ENCODE results near the gene ZBED6. TPM values are rescaled to one million over a fixed set of nuclear protein-coding genes. Genes with fewer than 3 reads are reported as not detected.

ZBED6 gene
- total and polyA plus RNA-seq, 2 of the 4 experiments (the other 2 are of a cell fraction), result 3.8 to 26.2 TPM

- Histone ChIP-seq H3K27ac (ENCODE audit: insufficient read depth, low read length) (no peak overlapping the region), H2BK20ac (ENCODE audit: low read depth, low read length) (no peak overlapping the region), H2AK5ac (ENCODE audit: low read depth, low read length) (no peak overlapping the region), H3K14ac (replicated peaks; ENCODE audit: low read depth, low read length) (no peak overlapping the region), H3K36me3 (ENCODE audit: control insufficient read depth, insufficient read depth, low read length) (no peaks in the 10 kb centered on the region), H3K9ac (ENCODE audit: low read depth, low read length) (no peak overlapping the region), H3K4me2 (ENCODE audit: low read depth, low read length) (no peak overlapping the region), H3K4ac (ENCODE audit: low read depth, low read length) (no peak overlapping the region), H3K4me3 (ENCODE audit: insufficient read depth, low read depth, low read length) (no peak overlapping the region), H3K9me3 (ENCODE audit: control insufficient read depth, insufficient read depth, low read length) (no peaks in the 10 kb centered on the region), H3K23ac (ENCODE audit: low read depth, low read length) (no peak overlapping the region), H3K79me1 (ENCODE audit: low read depth in 1 of 2, low read length in 2 of 2) (no peaks in the 10 kb centered on the region), H2BK120ac (ENCODE audit: low read depth, low read length) (no peak overlapping the region), H4K5ac (ENCODE audit: low read depth, low read length) (no peak overlapping the region), H2AFZ (replicated peaks; ENCODE audit: low read length, poor library complexity) (no peak overlapping the region), H4K20me1 (ENCODE audit: insufficient read depth, low read length) (no peaks in the 10 kb centered on the region), H2BK15ac (ENCODE audit: low read depth, low read length) (no peak overlapping the region), H2BK5ac (ENCODE audit: low read depth, low read length, poor library complexity, severe bottlenecking) (no peak overlapping the region), H2AK9ac (replicated peaks; ENCODE audit: low read depth, low read length, poor library complexity) (no peak overlapping the region), H3K56ac (ENCODE audit: extremely low read depth, insufficient read depth, low read length) (no peak overlapping the region), H3K4me1 (ENCODE audit: control insufficient read depth, insufficient read depth, low read length) (no peaks in the 10 kb centered on the region), H3K27me3 (ENCODE audit: control insufficient read depth, insufficient read depth, low read length) (peaks cover 1% of the 10 kb centered on the region; the same call in 1 of the 2 replicates), H4K8ac (ENCODE audit: low read depth in 2 of 2, low read length in 2 of 2) (no peak overlapping the region), H3K9me1 (ENCODE audit: insufficient read depth, low read length) (no peaks in the 10 kb centered on the region), H3K18ac (ENCODE audit: low read depth, low read length) (no peak overlapping the region), H4K91ac (ENCODE audit: insufficient read depth, low read depth, low read length) (no peak overlapping the region)
- ATAC-seq (ENCODE audit: low read depth) (no peak), DNase-seq (no peak)
- in situ Hi-C loops (cut with MboI; ENCODE audit: low sequenced_read_pairs) (no loop called here), intact Hi-C loops (cut with micrococcal nuclease) (no loop called here), dilution Hi-C loops (cut with HindIII; ENCODE audit: low sequenced_read_pairs, unreplicated experiment) (no loop called here)
- TF ChIP-seq, protein P1, sequence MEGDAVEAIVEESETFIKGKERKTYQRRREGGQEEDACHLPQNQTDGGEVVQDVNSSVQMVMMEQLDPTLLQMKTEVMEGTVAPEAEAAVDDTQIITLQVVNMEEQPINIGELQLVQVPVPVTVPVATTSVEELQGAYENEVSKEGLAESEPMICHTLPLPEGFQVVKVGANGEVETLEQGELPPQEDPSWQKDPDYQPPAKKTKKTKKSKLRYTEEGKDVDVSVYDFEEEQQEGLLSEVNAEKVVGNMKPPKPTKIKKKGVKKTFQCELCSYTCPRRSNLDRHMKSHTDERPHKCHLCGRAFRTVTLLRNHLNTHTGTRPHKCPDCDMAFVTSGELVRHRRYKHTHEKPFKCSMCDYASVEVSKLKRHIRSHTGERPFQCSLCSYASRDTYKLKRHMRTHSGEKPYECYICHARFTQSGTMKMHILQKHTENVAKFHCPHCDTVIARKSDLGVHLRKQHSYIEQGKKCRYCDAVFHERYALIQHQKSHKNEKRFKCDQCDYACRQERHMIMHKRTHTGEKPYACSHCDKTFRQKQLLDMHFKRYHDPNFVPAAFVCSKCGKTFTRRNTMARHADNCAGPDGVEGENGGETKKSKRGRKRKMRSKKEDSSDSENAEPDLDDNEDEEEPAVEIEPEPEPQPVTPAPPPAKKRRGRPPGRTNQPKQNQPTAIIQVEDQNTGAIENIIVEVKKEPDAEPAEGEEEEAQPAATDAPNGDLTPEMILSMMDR (conservative IDR thresholded peaks at IDR 0.05; ENCODE audit: low read depth, low read length), result no peak
- TF ChIP-seq RCOR1 (IDR thresholded peaks at IDR 0.05; ENCODE audit: insufficient replicate concordance, low read length), result no peak
- TF ChIP-seq MXI1 (IDR thresholded peaks at IDR 0.05; ENCODE audit: borderline replicate concordance, low read depth, low read length), result no peak
- no peak for TF ChIP-seq MAZ (IDR thresholded peaks at IDR 0.05; ENCODE audit: borderline replicate concordance, low read depth, low read length)
- TF ChIP-seq MAFK (IDR thresholded peaks at IDR 0.05; ENCODE audit: low read depth, low read length), result no peak
- no peak for TF ChIP-seq BHLHE40 (IDR thresholded peaks at IDR 0.05; ENCODE audit: low read depth, low read length)
- TF ChIP-seq CEBPB (IDR thresholded peaks at IDR 0.05; ENCODE audit: low read depth, low read length), result no peak
- BruUV-seq (replicated peaks), result no TSS peak
- WGBS, 2 experiments (ENCODE audit: extremely low coverage in 2 of 2, insufficient read length in 1 of 2), result no CpG with 5 or more reads among the region's 7 CpGs
- CTCF ChIA-PET, result interaction anchor here (0.6 kb wide), 1 partner anchor 11 kb away, joined by 3 read pairs; no protein-coding TSS in a partner anchor
- POLR2A ChIA-PET (ENCODE audit: unreplicated experiment), result no interaction called here
Observed at GRCh38 chr1:203781962-203782361, 13.5 kb upstream of the ZBED6 start.

All from IMR-90 (cell line).